Activated CD8-positive, alpha-beta memory T cell treated with anti-CD3 and anti-CD28 coated beads for 4 hours (primary cell): ENCODE data around the gene KCNMA1.

Experiments used
- DNase-seq, 2 donors: peaks; one replicate each; pipeline ENCODE4 v3.0.0-alpha.2; 2020; ENCODE audit warnings: low read depth in 2 of 2

KCNMA1 gene

DNA sequence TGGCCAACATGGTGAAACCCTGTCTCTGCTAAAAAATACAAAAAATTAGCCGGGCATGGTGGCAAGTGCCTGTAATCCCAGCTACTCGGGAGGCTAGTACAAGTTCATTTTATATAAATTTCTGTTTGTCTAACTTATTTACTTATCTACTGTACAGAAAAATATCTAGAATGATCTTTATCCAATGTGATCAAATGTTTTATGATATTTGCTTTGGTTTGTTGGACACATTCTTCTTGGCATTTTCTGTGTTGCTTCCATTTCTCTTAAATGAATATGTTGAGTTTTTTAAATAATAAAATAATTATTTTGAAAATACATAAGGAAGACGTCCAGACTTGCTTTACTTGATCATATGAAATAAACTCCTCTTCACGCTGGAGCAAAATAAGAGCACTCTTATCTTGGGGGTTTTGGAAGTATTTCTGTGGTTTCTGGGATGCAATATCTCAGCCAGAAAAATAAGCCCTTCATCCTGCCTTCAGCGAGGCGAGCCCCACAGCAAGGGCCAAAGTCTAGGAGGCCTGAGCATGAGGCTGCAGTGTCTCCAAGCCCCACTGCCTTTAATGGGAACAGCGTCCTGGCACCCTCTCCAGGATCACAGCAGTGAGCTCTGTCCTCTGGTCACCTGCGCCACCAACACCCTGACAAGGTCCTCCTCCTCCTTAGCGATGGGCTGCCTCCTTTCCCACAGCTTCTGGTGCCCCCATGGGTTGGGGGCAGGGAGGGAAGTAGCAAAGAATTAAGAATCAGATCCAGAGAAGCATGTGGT lies 480.2 kb downstream of the KCNMA1 start:
- DNase-seq: no peak

DNA sequence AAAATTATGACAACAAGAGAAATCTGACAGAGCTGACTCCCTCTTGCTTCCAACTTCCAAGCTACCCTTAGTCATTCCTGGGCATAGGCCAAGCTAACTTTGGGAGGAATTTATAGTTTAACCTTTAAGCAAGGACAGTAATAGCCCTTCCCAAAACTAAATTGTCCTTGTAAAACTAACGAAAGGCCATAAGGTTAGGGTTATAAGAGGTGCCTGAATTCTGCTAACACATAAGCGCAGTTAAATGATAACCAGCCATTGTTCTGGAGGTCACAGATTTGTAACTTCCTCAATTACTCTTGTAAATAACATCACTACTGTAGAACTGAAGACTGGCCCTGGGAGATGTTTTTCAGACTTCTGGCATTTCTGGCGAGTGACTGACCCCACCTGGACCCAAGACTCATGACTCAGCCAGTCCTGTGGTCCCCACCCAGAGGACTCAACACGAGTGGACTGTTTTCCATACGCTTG lies 481.2 kb downstream of the KCNMA1 start:
- no peak for DNase-seq

DNA sequence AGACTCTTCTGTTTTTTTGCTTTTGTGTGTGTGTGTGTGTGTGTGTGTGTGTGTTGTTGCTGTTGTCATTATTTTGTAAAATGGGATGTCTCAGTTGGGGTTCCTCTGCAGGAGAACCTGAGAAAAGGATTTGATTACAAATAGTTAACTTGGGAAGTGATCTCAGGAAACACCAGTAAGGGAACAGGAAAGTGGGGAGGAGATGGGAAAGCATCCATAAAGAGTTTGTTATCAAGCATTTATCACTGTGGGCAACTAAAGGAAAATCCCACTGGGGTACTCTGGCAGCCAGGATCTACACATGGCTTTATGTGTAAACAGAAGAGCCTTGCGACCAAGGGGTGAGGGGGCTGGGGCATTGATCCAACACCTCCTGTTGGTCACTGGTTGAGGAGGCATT lies 485.4 kb downstream of the KCNMA1 start:
- no peak for DNase-seq

DNA sequence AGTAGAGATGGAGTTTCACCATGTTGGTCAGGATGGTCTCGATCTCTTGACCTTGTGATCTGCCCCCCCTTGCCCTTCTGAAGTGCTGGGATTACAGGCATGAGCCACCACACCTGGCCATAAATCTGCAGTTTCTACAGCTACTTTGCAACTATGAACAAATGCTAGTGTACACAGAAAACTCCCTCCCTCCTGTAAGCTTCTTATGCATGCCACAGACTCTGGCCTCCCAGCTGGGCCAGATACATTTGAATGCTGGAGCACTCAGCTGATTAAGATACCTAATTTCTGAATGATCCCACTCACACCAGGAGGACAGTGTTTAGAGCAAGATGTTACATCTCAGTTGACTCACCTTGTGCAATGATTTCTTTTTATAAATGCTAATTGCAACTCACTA lies 486.2 kb downstream of the KCNMA1 start:
- no peak for DNase-seq

DNA sequence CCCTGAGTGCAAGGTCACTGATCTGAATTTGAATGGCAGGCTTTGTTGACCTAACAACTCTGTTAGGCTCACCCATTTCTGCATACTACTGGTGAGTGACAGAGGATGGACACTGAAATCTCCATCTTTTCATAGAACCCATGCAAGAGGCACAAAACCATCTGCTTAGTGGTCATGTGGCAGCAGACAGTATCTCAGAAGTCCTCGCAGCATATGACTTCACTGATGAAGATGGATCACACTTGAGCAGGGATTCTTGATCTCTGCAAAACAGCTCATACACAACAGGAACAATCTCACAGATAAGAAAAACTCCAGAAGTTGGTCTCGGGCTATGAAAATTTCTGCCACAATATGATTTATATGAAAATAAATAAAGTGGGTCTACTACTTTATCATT lies 487.9 kb downstream of the KCNMA1 start:
- no peak for DNase-seq

DNA sequence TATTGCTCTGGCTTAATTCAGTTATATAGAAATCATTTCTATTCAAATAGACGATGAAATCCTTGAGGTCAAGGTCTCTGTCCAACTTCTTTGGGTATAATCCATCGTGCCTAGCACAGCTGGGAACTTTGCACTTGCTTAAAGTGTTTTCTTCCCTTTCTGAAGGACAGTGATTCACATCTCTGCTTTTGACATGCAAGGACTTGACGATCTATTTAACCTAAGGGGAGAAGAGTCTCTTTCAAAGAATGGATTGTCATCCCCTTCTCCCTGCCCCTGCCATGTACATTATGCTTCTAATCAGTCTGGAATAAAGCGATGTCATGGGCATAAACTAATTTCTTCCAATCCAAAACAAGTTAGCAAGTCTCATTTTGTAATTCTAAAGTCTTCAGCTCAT lies 488.6 kb downstream of the KCNMA1 start:
- no peak for DNase-seq

DNA sequence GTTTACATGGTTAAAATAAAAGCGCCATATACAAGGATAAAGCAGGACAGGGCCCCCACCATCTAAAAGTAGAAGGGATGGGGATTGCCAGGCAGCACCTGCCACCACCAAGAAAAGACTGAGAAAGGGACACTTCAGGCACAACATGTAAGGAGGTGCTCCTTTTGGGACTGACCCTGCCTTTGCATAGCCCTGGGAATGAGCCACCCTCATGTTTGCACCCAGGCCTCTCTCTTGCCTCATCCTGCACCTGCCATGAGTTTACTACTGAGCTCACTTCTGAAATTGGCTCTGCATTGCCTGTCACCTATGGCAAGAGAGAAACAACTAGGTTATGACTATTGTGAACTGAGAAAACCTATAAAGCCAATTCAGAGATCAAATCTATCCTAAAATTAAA lies 489.7 kb downstream of the KCNMA1 start:
- no peak for DNase-seq

DNA sequence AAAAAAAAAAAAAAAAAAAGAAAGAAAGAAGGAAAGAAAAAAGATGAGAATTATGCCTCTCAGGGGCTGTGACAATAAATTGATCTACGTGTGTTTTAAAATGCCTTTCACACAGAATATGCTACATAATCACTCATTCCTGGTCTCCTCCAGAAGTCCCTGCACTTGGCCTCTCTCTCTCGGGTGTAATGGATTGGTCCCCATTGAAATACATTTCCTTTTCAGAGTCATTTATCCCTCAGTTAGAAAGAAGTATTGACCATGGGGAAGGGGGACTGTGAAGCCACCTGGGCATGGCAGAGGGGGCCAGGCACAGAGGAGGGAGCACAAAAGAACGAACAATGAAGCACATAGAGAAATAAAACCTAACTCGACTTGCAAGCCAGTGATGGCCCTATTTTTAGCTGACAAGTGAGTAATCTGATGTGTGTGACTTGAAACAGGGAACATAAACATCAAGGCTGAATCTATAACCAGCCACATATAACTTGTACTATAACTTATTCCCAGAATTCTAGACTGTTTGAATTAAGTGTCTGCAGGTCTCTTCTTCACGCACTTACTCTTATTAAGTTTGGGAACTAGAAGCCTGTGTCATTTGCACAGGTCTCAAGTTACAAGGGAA lies 490.8 kb downstream of the KCNMA1 start:
- no peak for DNase-seq

DNA sequence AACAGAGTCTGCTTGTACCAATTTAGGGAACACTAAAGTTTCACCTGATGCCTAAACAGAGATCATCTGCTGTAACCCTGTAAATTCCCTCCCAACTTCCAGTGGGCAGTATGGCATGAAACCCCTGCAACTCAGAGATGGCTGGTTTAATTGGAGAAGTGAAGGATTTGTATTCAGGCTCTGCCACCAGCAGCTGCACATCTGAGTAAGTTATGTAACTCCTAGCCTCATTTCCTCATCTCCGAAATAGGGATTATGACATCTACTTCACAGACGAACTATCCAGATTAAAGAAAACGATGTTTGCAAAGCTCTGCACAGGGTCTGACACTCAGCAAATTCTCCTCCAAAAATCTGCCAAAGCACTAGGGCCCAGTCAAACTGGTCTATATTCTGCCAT lies 493.0 kb downstream of the KCNMA1 start:
- DNase-seq: no peak

DNA sequence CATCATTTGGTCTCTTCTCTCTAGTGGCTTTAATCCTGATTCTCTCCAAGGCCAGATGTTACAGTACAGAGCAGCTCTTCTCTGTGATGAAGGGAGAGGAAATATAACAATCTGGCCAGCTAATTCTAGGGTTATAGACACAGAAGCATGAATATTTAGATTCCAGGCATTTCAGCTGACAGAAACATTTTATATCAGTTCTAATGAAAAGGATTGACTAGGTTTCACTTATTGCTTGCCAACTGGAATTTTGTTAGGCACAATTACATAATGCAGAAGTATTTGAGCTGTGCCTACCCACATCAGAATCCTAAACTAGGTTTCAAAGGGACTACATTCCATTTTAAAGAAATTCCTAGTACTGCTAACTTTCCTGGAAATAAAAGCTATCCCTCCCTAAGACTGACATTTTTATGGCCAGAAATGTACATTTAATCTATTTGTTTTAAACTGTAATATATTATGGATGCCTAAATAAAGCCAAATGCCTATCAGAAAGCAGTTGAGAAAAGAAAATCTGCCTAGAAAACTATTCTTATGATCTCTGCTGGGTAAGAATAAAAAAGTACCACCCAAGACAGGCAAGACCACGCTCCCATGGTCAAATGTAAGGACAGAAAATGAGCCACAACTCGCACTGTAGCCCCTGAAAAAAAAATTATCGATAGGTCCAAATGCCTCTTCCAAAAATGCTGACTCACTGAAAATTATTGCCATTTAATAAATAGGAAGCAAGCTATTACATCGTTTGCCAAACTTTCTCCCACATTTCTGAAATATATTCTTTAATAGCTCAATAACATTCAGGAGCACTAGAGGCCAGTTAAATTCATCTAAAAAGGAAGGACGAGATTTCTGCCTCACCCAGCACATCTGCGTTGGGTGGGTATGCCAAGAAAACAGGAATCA lies 498.1 kb downstream of the KCNMA1 start:
- no peak for DNase-seq

DNA sequence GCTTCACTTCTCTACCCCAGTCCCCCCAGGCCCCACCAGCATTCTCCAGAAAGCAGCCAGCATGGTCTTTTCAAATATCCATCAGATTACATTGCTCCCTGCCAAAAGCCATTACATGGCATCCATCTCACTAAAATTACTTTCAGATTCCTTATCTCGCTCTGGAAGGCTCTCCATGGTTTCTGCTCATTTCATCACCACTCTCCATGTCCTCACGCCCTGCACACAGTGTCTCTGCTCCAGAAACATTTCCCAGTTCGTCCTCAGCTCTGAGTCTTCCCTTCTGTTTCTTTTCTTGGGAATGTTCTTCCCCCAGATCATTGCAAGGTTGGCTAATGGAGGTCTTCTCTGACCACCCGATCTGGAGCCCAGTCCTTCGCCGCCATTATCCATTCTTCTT lies 499.1 kb downstream of the KCNMA1 start:
- no peak for DNase-seq

DNA sequence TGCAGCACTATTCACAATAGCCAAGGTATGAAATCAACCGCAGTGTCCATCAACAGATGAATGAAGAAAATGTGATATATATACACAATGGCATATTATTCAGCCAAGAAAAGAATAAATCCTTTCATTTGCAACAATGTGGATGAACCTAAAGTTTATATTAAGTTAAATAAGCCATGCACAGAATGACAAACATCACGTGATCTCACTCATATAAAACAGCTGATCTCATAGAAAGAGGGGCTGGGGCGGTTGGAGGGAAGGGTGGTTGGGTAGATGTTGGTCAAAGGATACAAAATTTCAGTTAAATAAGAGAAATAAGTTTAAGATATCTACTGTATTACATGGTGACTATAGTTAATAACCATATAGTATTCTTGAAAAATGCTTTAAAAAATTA lies 502.1 kb downstream of the KCNMA1 start:
- no peak for DNase-seq

DNA sequence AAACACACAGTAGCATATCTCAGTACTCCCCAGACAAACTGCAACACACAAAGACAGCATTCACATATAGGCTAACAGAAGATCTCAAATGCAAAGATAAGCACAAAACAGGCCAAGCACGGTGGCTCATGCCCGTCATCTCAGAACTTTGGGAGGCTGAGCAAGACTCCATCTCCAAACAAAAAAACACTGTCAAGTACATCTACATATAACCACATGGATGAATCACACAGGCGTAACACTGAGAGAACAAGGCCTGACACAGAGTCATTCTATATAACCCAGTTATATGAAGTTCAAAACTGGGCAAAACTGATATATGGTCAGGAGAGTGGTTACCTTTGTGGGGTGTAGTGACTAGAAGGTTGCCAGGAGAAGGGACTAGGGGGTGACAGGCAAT lies 506.4 kb downstream of the KCNMA1 start:
- no peak for DNase-seq

DNA sequence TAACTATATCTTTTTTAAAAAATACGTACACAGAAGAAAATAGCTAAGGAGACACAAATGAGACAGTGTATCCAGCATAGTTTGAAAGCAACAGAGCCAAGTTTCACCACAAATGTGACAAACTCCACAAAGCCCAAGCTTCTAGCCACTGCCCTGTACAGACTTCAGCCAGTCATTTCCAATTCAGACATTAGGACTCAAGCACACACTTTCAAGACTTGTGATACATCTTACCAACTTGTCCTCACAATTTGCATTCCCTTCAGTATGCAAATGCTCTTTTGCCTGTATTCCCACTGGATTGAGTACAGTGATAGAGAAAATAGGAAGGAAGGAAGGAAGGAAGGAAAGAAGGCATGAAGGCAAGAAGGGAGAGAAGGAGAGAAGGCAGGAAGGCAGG lies 510.4 kb downstream of the KCNMA1 start:
- no peak for DNase-seq

DNA sequence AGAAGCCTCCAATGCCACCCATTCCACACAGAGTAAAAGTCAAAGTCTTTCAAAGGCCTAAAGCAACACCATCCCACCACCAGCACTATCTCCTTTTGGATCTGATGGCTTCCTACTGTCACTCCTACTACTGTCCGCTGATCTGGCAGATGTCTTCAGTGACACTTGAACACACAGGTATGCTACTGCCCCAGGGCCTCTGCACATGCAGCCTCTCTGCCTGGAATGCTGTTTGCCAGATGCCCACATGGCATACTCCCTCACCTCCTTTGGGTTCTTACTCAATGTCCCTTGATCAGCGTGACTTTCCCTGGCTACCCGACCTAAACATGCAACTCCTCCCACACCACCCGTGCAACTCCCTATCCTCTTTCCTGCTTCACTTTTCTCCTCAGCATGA lies 512.4 kb downstream of the KCNMA1 start:
- DNase-seq: no peak

DNA sequence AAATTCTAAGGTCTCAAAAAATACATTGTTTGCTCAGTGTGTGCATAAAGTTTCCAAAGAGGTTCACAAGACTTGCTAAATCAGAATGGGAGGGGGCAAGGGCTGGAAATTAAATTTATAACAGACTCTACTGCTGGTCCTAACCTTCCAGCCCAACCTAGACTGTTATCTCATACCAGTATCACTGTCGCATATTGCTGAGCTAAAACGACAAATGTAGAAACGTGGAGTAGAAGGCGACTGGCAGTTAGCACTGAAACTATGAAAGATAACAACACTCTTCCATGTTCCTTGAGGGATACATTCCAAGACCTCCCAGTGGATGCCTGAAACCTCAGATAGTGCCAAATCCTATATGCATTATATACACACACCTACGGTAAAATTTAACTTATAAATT lies 514.3 kb downstream of the KCNMA1 start:
- no peak for DNase-seq

DNA sequence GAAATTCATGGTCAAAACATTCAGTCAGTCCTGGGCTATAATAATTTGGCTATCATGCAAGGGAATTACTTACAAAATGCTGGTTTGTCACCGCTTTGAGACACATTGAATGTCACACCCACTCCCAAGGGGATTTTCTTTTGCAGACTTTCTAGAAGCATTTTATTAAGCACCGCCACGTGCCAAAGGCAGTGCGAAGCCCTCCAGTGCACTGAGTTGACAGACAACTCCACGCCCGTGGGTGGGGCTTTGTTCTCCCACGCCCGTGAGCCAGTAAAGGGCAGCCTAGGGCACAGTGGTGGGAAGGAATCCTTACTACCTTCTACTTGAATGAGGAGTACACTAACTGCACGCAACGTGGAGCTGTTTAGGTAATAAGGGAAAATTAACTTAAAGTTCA lies 515.8 kb downstream of the KCNMA1 start:
- DNase-seq: no peak

DNA sequence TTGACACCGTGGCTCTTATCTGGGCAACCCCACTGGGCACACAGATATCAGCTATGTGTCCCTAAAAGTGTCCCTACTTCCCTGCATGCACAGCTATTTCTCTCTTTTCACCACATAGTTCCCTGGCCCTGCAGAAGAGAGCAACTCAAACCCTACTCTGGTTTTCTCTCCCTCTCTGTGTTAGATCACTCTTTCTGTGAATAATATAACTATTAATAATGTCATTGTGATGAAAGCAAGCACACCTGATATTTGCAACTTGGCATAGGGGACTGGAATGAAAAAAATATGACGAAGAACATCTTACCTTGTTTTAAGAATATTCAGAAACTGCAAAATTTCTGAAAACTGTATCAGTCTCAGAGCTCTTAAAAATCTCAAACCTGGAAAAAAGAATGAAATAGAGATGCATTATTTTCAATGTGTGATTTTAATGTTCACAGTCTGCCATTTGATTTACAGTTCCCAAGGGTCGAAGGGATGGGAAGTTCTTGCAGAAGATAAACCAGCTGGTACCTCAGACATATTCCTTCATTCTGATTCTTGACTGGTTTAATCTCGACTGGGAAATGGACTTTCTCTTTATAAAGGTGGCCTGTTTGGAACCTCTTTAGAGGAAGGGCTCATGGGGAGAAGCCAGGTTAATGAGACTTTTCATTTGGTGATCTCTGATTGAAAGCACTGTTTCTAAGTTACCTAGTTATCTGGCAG lies 516.8 kb downstream of the KCNMA1 start:
- no peak for DNase-seq

DNA sequence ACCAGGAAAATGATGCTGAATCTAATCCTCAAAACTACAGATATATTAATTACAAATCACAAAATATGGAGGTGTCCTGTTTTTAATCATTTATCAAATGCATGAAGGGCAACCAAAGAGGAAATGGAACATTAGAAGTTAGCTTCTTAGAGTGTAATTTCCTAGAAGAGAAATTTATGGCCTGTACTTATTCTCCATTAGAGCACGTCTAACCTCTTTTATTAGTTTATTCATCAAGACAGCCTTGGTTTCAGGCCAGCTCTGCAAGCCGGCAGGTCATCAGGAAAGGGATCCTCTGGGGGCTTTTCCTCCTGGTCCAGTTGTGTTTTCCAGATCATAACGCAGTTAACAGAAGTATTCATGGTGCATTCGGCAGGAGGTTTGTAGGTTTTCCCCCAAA lies 517.6 kb downstream of the KCNMA1 start:
- DNase-seq: no peak

DNA sequence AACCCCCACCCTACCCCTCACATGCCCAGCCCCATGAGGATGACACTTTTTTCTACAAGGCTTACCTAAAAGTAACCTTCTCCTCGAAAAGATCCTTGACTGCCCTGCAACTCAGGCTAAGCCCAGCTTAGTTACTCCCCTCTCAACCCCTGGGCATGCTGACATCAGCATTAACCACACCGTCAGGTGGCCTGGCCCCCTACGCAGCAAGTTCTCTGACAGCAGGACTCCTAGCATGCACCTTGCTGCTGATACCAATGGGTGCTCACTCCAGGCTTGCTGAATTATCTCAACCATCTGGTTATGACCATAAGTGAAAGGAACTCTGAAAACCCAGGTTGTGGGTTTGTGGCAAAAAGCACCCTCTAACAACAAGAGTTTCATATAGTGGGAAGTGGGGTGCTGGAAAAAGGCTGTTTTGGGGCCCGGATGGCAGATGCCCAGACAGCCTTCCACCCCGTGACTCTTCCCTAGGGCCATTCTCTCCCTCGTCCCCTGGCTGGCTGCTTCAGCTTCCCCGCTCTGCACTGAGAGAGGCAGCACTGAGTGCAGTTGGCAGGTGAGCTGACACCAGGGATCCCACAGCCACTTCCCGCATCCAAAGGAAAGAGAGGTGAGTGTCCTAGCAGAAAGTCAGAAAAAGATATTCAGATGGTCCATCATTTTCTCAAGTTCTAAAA lies 518.9 kb downstream of the KCNMA1 start:
- DNase-seq: no peak

DNA sequence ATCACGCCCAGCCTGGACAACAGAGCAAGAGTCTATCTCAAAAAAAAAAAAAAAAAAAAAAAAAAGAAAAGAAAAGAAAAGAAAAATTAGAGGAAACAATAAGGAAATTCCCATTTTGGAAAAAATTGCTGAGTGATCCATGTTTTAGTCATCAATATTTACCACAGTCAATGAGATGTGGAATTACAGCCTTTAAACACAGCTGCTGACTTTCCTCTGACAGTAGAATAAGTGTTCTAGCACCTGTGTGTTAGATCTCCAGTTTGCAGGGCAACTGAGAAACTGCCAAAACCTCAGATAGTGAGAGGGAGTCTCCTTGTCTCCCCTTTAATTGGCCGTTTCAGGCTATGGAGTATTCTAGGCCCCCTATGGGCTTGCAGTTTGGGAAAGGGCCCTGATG lies 520.1 kb downstream of the KCNMA1 start:
- DNase-seq: no peak
